Measurements from ENCODE around the gene OSBPL6. TPM values are rescaled to one million over a fixed set of nuclear protein-coding genes. Genes with fewer than 3 reads are reported as not detected.

Gene OSBPL6
- total RNA-seq, 4 donors from 2014 or later, result 1.5 to 4.0 (median 3.1) TPM

- Histone ChIP-seq H3K9me3 (no peaks in the 10 kb centered on the region), H3K4me1 (no peaks in the 10 kb centered on the region), H3K27ac (no peak overlapping the region), H3K4me3 (no peak overlapping the region), H3K27me3 (no peaks in the 10 kb centered on the region), H3K36me3 (peaks cover 0 to 38% of the 10 kb centered on the region in 2 donors)
- TF ChIP-seq, protein P1, sequence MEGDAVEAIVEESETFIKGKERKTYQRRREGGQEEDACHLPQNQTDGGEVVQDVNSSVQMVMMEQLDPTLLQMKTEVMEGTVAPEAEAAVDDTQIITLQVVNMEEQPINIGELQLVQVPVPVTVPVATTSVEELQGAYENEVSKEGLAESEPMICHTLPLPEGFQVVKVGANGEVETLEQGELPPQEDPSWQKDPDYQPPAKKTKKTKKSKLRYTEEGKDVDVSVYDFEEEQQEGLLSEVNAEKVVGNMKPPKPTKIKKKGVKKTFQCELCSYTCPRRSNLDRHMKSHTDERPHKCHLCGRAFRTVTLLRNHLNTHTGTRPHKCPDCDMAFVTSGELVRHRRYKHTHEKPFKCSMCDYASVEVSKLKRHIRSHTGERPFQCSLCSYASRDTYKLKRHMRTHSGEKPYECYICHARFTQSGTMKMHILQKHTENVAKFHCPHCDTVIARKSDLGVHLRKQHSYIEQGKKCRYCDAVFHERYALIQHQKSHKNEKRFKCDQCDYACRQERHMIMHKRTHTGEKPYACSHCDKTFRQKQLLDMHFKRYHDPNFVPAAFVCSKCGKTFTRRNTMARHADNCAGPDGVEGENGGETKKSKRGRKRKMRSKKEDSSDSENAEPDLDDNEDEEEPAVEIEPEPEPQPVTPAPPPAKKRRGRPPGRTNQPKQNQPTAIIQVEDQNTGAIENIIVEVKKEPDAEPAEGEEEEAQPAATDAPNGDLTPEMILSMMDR (IDR thresholded peaks at IDR 0.05), result no peak
- TF ChIP-seq POLR2AphosphoS5 (IDR thresholded peaks at IDR 0.05), result no peak
- TF ChIP-seq EP300 (IDR thresholded peaks at IDR 0.05), result no peak
- TF ChIP-seq POLR2A (IDR thresholded peaks at IDR 0.05), result no peak
- ATAC-seq, result no peak
- 81 to 82% methylated on average over 2 to 4 of the region's 4 CpGs for WGBS, 2 donors (ENCODE audit: low coverage in 1 of 2)
These were observed 185.1 kb downstream of the OSBPL6 start for GRCh38 chr2:178379162-178380004.

GRCh38 chr2:178380763-178381162, 186.5 kb downstream of the OSBPL6 start:
- TF ChIP-seq EP300 (IDR thresholded peaks at IDR 0.05) (no peak), POLR2A (IDR thresholded peaks at IDR 0.05) (no peak), POLR2AphosphoS5 (IDR thresholded peaks at IDR 0.05) (no peak)
- TF ChIP-seq, protein P1 (IDR thresholded peaks at IDR 0.05), result no peak
- WGBS, 2 donors (ENCODE audit: low coverage in 1 of 2), result 90 to 92% methylated on average over 1 of the region's 1 CpG
- H3K4me3 ChIP-seq, result no peak overlapping the region
- H3K36me3 ChIP-seq, result peaks cover 0 to 36% of the 10 kb centered on the region in 2 donors
- H3K9me3 ChIP-seq, result no peaks in the 10 kb centered on the region
- no peak overlapping the region for H3K27ac ChIP-seq
- no peaks in the 10 kb centered on the region for H3K27me3 ChIP-seq
- H3K4me1 ChIP-seq, result no peaks in the 10 kb centered on the region
- ATAC-seq, result no peak

DNA sequence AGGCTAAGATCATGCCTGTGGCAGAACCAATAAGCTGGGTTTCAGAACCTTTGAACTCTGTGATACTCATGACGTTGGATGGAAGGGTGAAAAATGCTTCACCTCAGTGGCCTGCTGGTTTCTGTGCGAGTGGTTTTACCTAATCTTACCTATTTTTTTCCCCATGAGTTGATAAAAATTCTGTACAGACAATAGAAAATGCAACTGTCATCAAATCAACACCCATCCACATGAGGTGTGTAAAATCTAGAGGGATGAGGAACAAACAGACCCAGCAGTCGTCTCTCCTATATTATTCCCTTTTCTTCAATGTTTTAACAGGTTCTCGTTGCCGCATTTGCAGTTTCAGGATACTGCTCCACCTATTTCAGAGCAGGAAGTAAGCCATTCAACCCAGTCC, 189.4 kb downstream of the OSBPL6 start:
- TF ChIP-seq, protein P1 (IDR thresholded peaks at IDR 0.05), result no peak
- TF ChIP-seq POLR2A (IDR thresholded peaks at IDR 0.05) (no peak), EP300 (IDR thresholded peaks at IDR 0.05) (no peak), POLR2AphosphoS5 (IDR thresholded peaks at IDR 0.05) (no peak)
- no peak for ATAC-seq
- Histone ChIP-seq H3K4me1 (no peaks in the 10 kb centered on the region), H3K4me3 (no peak overlapping the region), H3K27me3 (no peaks in the 10 kb centered on the region), H3K27ac (no peak overlapping the region), H3K36me3 (peaks cover 0 to 27% of the 10 kb centered on the region in 2 donors), H3K9me3 (no peaks in the 10 kb centered on the region)
- 88 to 98% methylated on average over 3 to 4 of the region's 5 CpGs for WGBS, 2 donors (ENCODE audit: low coverage in 1 of 2)

- Histone ChIP-seq H3K4me1 (no peaks in the 10 kb centered on the region), H3K27me3 (no peaks in the 10 kb centered on the region), H3K27ac (no peak overlapping the region), H3K36me3 (peaks cover 0 to 32% of the 10 kb centered on the region in 2 donors), H3K4me3 (no peak overlapping the region), H3K9me3 (no peaks in the 10 kb centered on the region)
- WGBS, 2 donors (ENCODE audit: low coverage in 1 of 2), result 69 to 70% methylated on average over 4 of the region's 4 CpGs
- TF ChIP-seq EP300 (IDR thresholded peaks at IDR 0.05) (no peak), POLR2AphosphoS5 (IDR thresholded peaks at IDR 0.05) (no peak), POLR2A (IDR thresholded peaks at IDR 0.05) (no peak)
- TF ChIP-seq, protein P1 (IDR thresholded peaks at IDR 0.05), result no peak
- no peak for ATAC-seq
These were observed 191.4 kb downstream of the OSBPL6 start for GRCh38 chr2:178385595-178386148.

All from gastroesophageal sphincter (tissue), 4 donors.